GM12878 (cell line): ENCODE measurements around the gene MAST2. TPM values are rescaled to one million over a fixed set of nuclear protein-coding genes. Genes with fewer than 3 reads are reported as not detected.

Source experiments
- ATAC-seq: fragments of 200-7000 bp; cut with Tn5 transposase; 3 replicates; pipeline ENCODE4 v1.9.1; 2020; ENCODE audit warnings: mild to moderate bottlenecking, moderate library complexity
- BruUV-seq: library from RNA; stranded (reverse); fragments of 400-500 nt; replicated peaks from 2 replicates; lab custom pipeline; 2021; lab: Mats Ljungman, UMichigan
- CTCF ChIA-PET: fragments of 300-600 bp; sonication (Branson Sonifier 250); formaldehyde crosslinking; extraction: SDS; loops from one replicate; lab custom pipeline; 2021; ENCODE audit warnings: inconsistent platforms; lab: Yijun Ruan, JAX
- POLR2A ChIA-PET: fragments of 350-600 bp; formaldehyde crosslinking; extraction: SDS; loops from one replicate; lab custom pipeline; 2021; ENCODE audit warnings: inconsistent platforms; lab: Charles Lee
- RAD21 ChIA-PET: fragments of 300-600 bp; sonication (Branson Sonifier 250); formaldehyde crosslinking; loops from one replicate; lab custom pipeline; 2023; ENCODE audit warnings: antibody characterized with exemption; ENCODE audit not compliant: unreplicated experiment; lab: Charles Lee
- SMC1A ChIA-PET: fragments of 300-600 bp; sonication (Branson Sonifier 250); formaldehyde crosslinking; loops from one replicate; lab custom pipeline; 2023; ENCODE audit not compliant: unreplicated experiment, uncharacterized antibody; lab: Charles Lee
- DNase-seq: peaks from one replicate; pipeline ENCODE4 v3.0.0-alpha.2; 2011; ENCODE audit warnings: low read depth, low spot score
- FAIRE-seq: peaks from 3 replicates; lab custom pipeline; 2011; peaks lifted over from hg19 to GRCh38; lab: Jason Lieb, UNC
- H2AFZ ChIP-seq: 2 replicates; pipeline ENCODE4 v1.6.0; 2011; ENCODE audit warnings: low read depth, low read length, control low read depth; ENCODE audit not compliant: control insufficient read depth
- H3K27ac ChIP-seq: 2 replicates; pipeline ENCODE4 v1.5.1; 2011; ENCODE audit warnings: control low read depth; ENCODE audit not compliant: control insufficient read depth, insufficient read depth
- H3K27me3 ChIP-seq, 2 experiments: replicated peaks in 1 of 2; 2 replicates each; pipeline versions ENCODE4 v1.6.0 to v1.6.1; 2011; ENCODE audit warnings: low read length in 1 of 2; ENCODE audit not compliant: control insufficient read depth in 2 of 2, insufficient read depth in 2 of 2
- H3K36me3 ChIP-seq, 2 experiments: 2 replicates each; pipeline ENCODE4 v1.5.1; 2011; ENCODE audit warnings: low read length in 1 of 2; ENCODE audit not compliant: control insufficient read depth in 2 of 2, insufficient read depth in 2 of 2
- H3K4me1 ChIP-seq: 2 replicates; pipeline ENCODE4 v1.6.1; 2011; ENCODE audit warnings: mild to moderate bottlenecking, low read length, moderate library complexity, mixed read lengths; ENCODE audit not compliant: control insufficient read depth, insufficient read depth
- H3K4me2 ChIP-seq: 2 replicates; pipeline ENCODE4 v1.6.0; 2011; ENCODE audit warnings: control low read depth; ENCODE audit not compliant: control insufficient read depth, insufficient read depth
- H3K4me3 ChIP-seq: fragments of 200-600 bp; sonication (generic); 2 replicates; pipeline ENCODE4 v1.5.1; 2016
- H3K79me2 ChIP-seq: 2 replicates; pipeline ENCODE4 v1.6.0; 2011; ENCODE audit warnings: low read length; ENCODE audit not compliant: control insufficient read depth, insufficient read depth
- H3K9ac ChIP-seq: 2 replicates; pipeline ENCODE4 v1.8.0; 2011; ENCODE audit warnings: low read length, control low read depth, mixed read lengths; ENCODE audit not compliant: control insufficient read depth, insufficient read depth
- H3K9me3 ChIP-seq: replicated peaks from 3 replicates; pipeline ENCODE4 v1.5.1; 2011; ENCODE audit warnings: mild to moderate bottlenecking, low read length; ENCODE audit not compliant: control insufficient read depth, insufficient read depth
- H4K20me1 ChIP-seq: 2 replicates; pipeline ENCODE4 v1.6.0; 2011; ENCODE audit not compliant: control insufficient read depth, insufficient read depth
- BCLAF1 ChIP-seq: fragments of 450-650 bp; IDR thresholded peaks from 2 replicates; pipeline ENCODE4 v1.6.1; 2017; ENCODE audit warnings: antibody characterized with exemption, mild to moderate bottlenecking, moderate library complexity
- BMI1 ChIP-seq: fragments of 450-650 bp; IDR thresholded peaks from 2 replicates; pipeline ENCODE4 v1.6.1; 2016; ENCODE audit warnings: mild to moderate bottlenecking, moderate library complexity, borderline replicate concordance
- CBX5 ChIP-seq: sonication (generic); IDR thresholded peaks from 2 replicates; pipeline ENCODE4 v1.6.1; 2016; ENCODE audit warnings: low read depth, moderate library complexity, mild to moderate bottlenecking, inconsistent platforms
- CEBPB ChIP-seq, 2 experiments: fragments of 150-350 bp in 1 of 2; IDR thresholded peaks; 2 replicates each; pipeline ENCODE4 v1.6.1; 2012 to 2014; ENCODE audit warnings: low read depth in 2 of 2, low read length in 2 of 2, borderline replicate concordance in 1 of 2, inconsistent platforms in 1 of 2
- ELK1 ChIP-seq: IDR thresholded peaks from 2 replicates; pipeline ENCODE4 v1.6.1; 2012; ENCODE audit warnings: low read depth, low read length, improper control_type of control experiment
- ESRRA ChIP-seq: IDR thresholded peaks from 2 replicates; pipeline ENCODE4 v1.6.1; 2012; ENCODE audit warnings: mild to moderate bottlenecking, low read length, improper control_type of control experiment
- HDAC2 ChIP-seq: fragments of 200-600 bp; sonication (generic); IDR thresholded peaks from 2 replicates; pipeline ENCODE4 v1.6.1; 2017
- MYC ChIP-seq: IDR thresholded peaks from 2 replicates; pipeline ENCODE4 v1.6.1; 2011; ENCODE audit warnings: mild to moderate bottlenecking, low read length, moderate library complexity, inconsistent platforms; ENCODE audit not compliant: insufficient read depth, insufficient replicate concordance, insufficient read length, severe bottlenecking
- NFYA ChIP-seq: IDR thresholded peaks from 2 replicates; pipeline ENCODE4 v1.6.1; 2011; ENCODE audit warnings: low read depth, mild to moderate bottlenecking, low read length, improper control_type of control experiment, borderline replicate concordance
- PAX5 ChIP-seq: IDR thresholded peaks from 2 replicates; pipeline ENCODE4 v1.6.1; 2011; ENCODE audit warnings: low read depth, low read length, borderline replicate concordance
- RAD21 ChIP-seq: IDR thresholded peaks from 2 replicates; pipeline ENCODE4 v1.6.1; 2011; ENCODE audit warnings: mild to moderate bottlenecking, low read depth, low read length, moderate library complexity; ENCODE audit not compliant: insufficient read depth
- SKIL ChIP-seq: fragments of 450-650 bp; IDR thresholded peaks from 2 replicates; pipeline ENCODE4 v1.6.1; 2017; ENCODE audit warnings: mild to moderate bottlenecking, low read depth, inconsistent platforms; ENCODE audit not compliant: poor library complexity, severe bottlenecking
- ZNF274 ChIP-seq: IDR thresholded peaks from one replicate; pipeline ENCODE4 v1.8.0; 2011; ENCODE audit not compliant: insufficient read length, insufficient read depth
- ZNF622 ChIP-seq: fragments of 450-650 bp; IDR thresholded peaks from 2 replicates; pipeline ENCODE4 v1.6.1; 2017; ENCODE audit warnings: mild to moderate bottlenecking, inconsistent platforms
- ZSCAN29 ChIP-seq: fragments of 450-650 bp; IDR thresholded peaks from 2 replicates; pipeline ENCODE4 v1.6.1; 2017; ENCODE audit warnings: mild to moderate bottlenecking, moderate library complexity
- WGBS: methylation state at CpG from one replicate; pipeline ENCODE4 v1.1.6; 2016; ENCODE audit warnings: low lambda C conversion rate; ENCODE audit not compliant: insufficient replicate concordance, insufficient coverage; ENCODE audit errors: missing lambda C conversion rate; 5-methylcytosine and 5-hydroxymethylcytosine counted together
- in situ Hi-C: fragments of 300-500 bp; cut with MboI; formaldehyde crosslinking; loops from 9 replicates; pipeline ENCODE4 v1.14.3; 2018; ENCODE audit warnings: mixed read lengths
- intact Hi-C: fragments of 100-400 bp; cut with micrococcal nuclease; formaldehyde crosslinking; loops from one replicate; pipeline ENCODE4 v1.14.2; 2022; ENCODE audit not compliant: unreplicated experiment
- polyA plus RNA-seq, 11 experiments: library from polyadenylated mRNA; depleted of rRNA in 4 of 11; unstranded in 6 of 11; stranded (reverse) in 5 of 11; fragments of >200 nt; fragmentation: Nextera tagmentation in 4 of 11; fragmentation: Illumina TruSeq in 1 of 11; extraction: Ambion mirVana in 4 of 11; extraction: Trizol in 1 of 11; gene quantifications; 1 replicate in 1 of 11; 2 replicates in 10 of 11; pipeline versions ENCODE4 v1.2.1 to v1.2.3, GENCODE V29; 2011 to 2016; ENCODE audit warnings: inconsistent platforms in 2 of 11, missing spikeins in 2 of 11, low read depth in 1 of 11
- total RNA-seq, 4 experiments: library from RNA; depleted of rRNA in 3 of 4; stranded (reverse); fragments of >200 nt in 3 of 4; fragmentation: Illumina TruSeq in 1 of 4; extraction: Trizol in 1 of 4; gene quantifications; 2 replicates each; pipeline versions ENCODE4 v1.2.1 to v1.2.3, GENCODE V29; 2013 to 2021

MAST2 gene
- total and polyA plus RNA-seq, 10 of the 15 experiments (the other 5 are each of a cell fraction or from before 2014, with no cell fraction given), result 1.0 to 28.7 (median 13.8) TPM

- no peak overlapping the region for H3K9ac ChIP-seq
- no peaks in the 10 kb centered on the region for H3K36me3 ChIP-seq
- WGBS, result 100% methylated on average over 3 of the region's 3 CpGs
- no peaks in the 10 kb centered on the region for H3K27me3 ChIP-seq
- H2AFZ ChIP-seq, result no peak overlapping the region; the same call in 1 of the 2 replicates
- H4K20me1 ChIP-seq, result no peaks in the 10 kb centered on the region
- H3K4me1 ChIP-seq, result peaks cover 2% of the 10 kb centered on the region; the same call in 1 of the 2 replicates
- intact Hi-C loops, result no loop called here
- ChIA-PET POLR2A (no interaction called here), RAD21 (no interaction called here), SMC1A (interaction anchor here (0.8 kb wide), 1 partner anchor 51 kb away, joined by 3 read pairs; no protein-coding TSS in a partner anchor), CTCF (no interaction called here)
- BruUV-seq, result no TSS peak
- in situ Hi-C loops, result no loop called here
- H3K79me2 ChIP-seq, result no peaks in the 10 kb centered on the region
- ATAC-seq (no peak), DNase-seq (no peak), FAIRE-seq (no peak)
- no peak overlapping the region for H3K4me3 ChIP-seq
- H3K9me3 ChIP-seq, result no peaks in the 10 kb centered on the region
- no peak overlapping the region for H3K27ac ChIP-seq
- H3K4me2 ChIP-seq, result no peak overlapping the region
- TF ChIP-seq RAD21, result no peak
- no peak for TF ChIP-seq ESRRA
- TF ChIP-seq PAX5, result no peak
- TF ChIP-seq ZNF622, result no peak
- TF ChIP-seq BMI1, result no peak
- TF ChIP-seq BCLAF1, result no peak
- TF ChIP-seq NFYA, result no peak
- no peak for TF ChIP-seq MYC
- no peak for TF ChIP-seq CEBPB (IDR thresholded peaks at IDR 0.05; ENCODE audit: borderline replicate concordance in 1 of 2, low read depth in 2 of 2, low read length in 2 of 2)
- no peak for TF ChIP-seq CBX5
- no peak for TF ChIP-seq ZSCAN29
- TF ChIP-seq ELK1, result no peak
- TF ChIP-seq ZNF274, result no peak
- no peak for TF ChIP-seq HDAC2
- TF ChIP-seq SKIL, result no peak
Observed at GRCh38 chr1:45908611-45909140, 105.3 kb downstream of the MAST2 start.
